K562 (cell line): ENCODE results near the gene MRPS24. TPM values are rescaled to one million over a fixed set of nuclear protein-coding genes. Genes with fewer than 3 reads are reported as not detected.

Experiments
- CBFB ChIP-seq: sonication (generic); formaldehyde crosslinking; IDR thresholded peaks from 2 replicates; pipeline ENCODE4 v1.4.0; 2020; ENCODE audit warnings: mild to moderate bottlenecking, missing genetic modification reagents
- DPF2 ChIP-seq: fragments of 450-650 bp; IDR thresholded peaks from 2 replicates; pipeline ENCODE4 v1.6.1; 2016
- ETS2 ChIP-seq: IDR thresholded peaks from 2 replicates; pipeline ENCODE4 v1.6.1; 2016; ENCODE audit warnings: borderline replicate concordance, missing genetic modification characterization, mild to moderate bottlenecking, moderate library complexity, missing compliant biosample characterization; ENCODE audit not compliant: poor library complexity, severe bottlenecking
- FOXM1 ChIP-seq, 2 experiments: fragments of 450-650 bp in 1 of 2; sonication (generic) in 1 of 2; formaldehyde crosslinking in 1 of 2; IDR thresholded peaks; 2 replicates each; pipeline versions ENCODE4 v1.6.1 to v1.9.0; 2017 to 2022; ENCODE audit warnings: low read depth in 2 of 2, mild to moderate bottlenecking in 2 of 2, missing genetic modification reagents in 1 of 2, moderate library complexity in 1 of 2
- HDAC1 ChIP-seq, 2 experiments: fragments of 450-650 bp; IDR thresholded peaks; 2 replicates each; pipeline ENCODE4 v1.6.1; 2016 to 2017; ENCODE audit warnings: inconsistent platforms in 1 of 2, mild to moderate bottlenecking in 1 of 2, moderate library complexity in 1 of 2
- JUND ChIP-seq, 2 experiments: IDR thresholded peaks; 2 replicates in 1 of 2; 3 replicates in 1 of 2; pipeline ENCODE4 v1.6.1; 2011; ENCODE audit warnings: borderline replicate concordance in 2 of 2, low read depth in 2 of 2, low read length in 2 of 2, improper control_type of control experiment in 1 of 2, missing biosample characterization in 1 of 2, missing genetic modification characterization in 1 of 2, missing genetic modification reagents in 1 of 2
- MCM2 ChIP-seq: fragments of 450-650 bp; IDR thresholded peaks from 2 replicates; pipeline ENCODE4 v1.6.1; 2017; ENCODE audit warnings: low read depth, mild to moderate bottlenecking
- MTA3 ChIP-seq: fragments of 450-650 bp; formaldehyde crosslinking; IDR thresholded peaks from 2 replicates; pipeline ENCODE4 v1.6.1; 2017; ENCODE audit warnings: mild to moderate bottlenecking, borderline replicate concordance
- NFATC3 ChIP-seq: fragments of 450-650 bp; IDR thresholded peaks from 2 replicates; pipeline ENCODE4 v1.6.1; 2017; ENCODE audit warnings: mild to moderate bottlenecking
- SIN3A ChIP-seq, 2 experiments: fragments of 150-350 bp in 1 of 2; IDR thresholded peaks; 2 replicates each; pipeline ENCODE4 v1.6.1; 2011 to 2016; ENCODE audit warnings: borderline replicate concordance in 2 of 2, low read depth in 2 of 2, low read length in 2 of 2, mild to moderate bottlenecking in 2 of 2, moderate library complexity in 2 of 2; ENCODE audit not compliant: control insufficient read depth in 1 of 2
- SLC30A9 ChIP-seq: fragments of 250-450 bp; sonication (Bioruptor Pico); IDR thresholded peaks from 2 replicates; pipeline ENCODE4 v1.8.0; 2022; ENCODE audit warnings: mild to moderate bottlenecking, moderate library complexity
- TEAD2 ChIP-seq: fragments of 450-650 bp; IDR thresholded peaks from 2 replicates; pipeline ENCODE4 v1.6.1; 2016; ENCODE audit warnings: missing genetic modification characterization, control low read depth, missing compliant biosample characterization
- ZC3H8 ChIP-seq: fragments of 450-650 bp; IDR thresholded peaks from 2 replicates; pipeline ENCODE4 v1.6.1; 2017
- ZNF79 ChIP-seq: fragments of 250-450 bp; sonication (Bioruptor Pico); IDR thresholded peaks from 2 replicates; pipeline ENCODE4 v1.4.0; 2020; ENCODE audit warnings: low read depth, mild to moderate bottlenecking, moderate library complexity
- ZNF830 ChIP-seq: fragments of 250-450 bp; sonication (Bioruptor Pico); IDR thresholded peaks from 2 replicates; pipeline ENCODE4 v1.5.0; 2021; ENCODE audit warnings: mild to moderate bottlenecking
- ZSCAN32 ChIP-seq: fragments of 450-650 bp; formaldehyde crosslinking; IDR thresholded peaks from 2 replicates; pipeline ENCODE4 v1.4.0; 2020; ENCODE audit warnings: mild to moderate bottlenecking, moderate library complexity
- polyA plus RNA-seq, 8 experiments: library from polyadenylated mRNA; depleted of rRNA in 4 of 8; stranded (reverse) in 5 of 8; unstranded in 3 of 8; fragments of >200 nt; fragmentation: Nextera tagmentation in 2 of 8; fragmentation: Illumina TruSeq in 1 of 8; extraction: Ambion mirVana in 2 of 8; extraction: Trizol in 1 of 8; gene quantifications; 2 replicates each; pipeline versions ENCODE4 v1.2.1 to v1.2.3, GENCODE V29; 2011 to 2014; ENCODE audit warnings: inconsistent platforms in 1 of 8, missing spikeins in 1 of 8
- total RNA-seq, 7 experiments: library from RNA; depleted of rRNA in 6 of 7; stranded (reverse); fragments of >200 nt in 6 of 7; fragmentation: Illumina TruSeq in 2 of 7; extraction: Trizol in 2 of 7; gene quantifications; 2 replicates each; pipeline versions ENCODE4 v1.2.1 to v1.2.3, GENCODE V29; 2011 to 2021; ENCODE audit warnings: low replicate concordance in 1 of 7
- TF ChIP-seq, protein P1 (sequence below): fragments of 250-450 bp; sonication (Bioruptor Pico); IDR thresholded peaks from 2 replicates; pipeline ENCODE4 v1.4.0; 2020
- TF ChIP-seq, protein P2 (sequence below), 2 experiments: fragments of 450-650 bp; IDR thresholded peaks; 2 replicates each; pipeline ENCODE4 v1.6.1; 2016
- TF ChIP-seq, protein P3 (sequence below): sonication (generic); formaldehyde crosslinking; IDR thresholded peaks from 2 replicates; pipeline ENCODE4 v1.9.0; 2022; ENCODE audit warnings: mild to moderate bottlenecking, missing genetic modification reagents
- TF ChIP-seq, protein P4 (sequence below): IDR thresholded peaks from 3 replicates; pipeline ENCODE4 v1.6.1; 2011; ENCODE audit warnings: borderline replicate concordance, mild to moderate bottlenecking; ENCODE audit not compliant: insufficient read length, insufficient read depth
- TF ChIP-seq, protein P5 (sequence below): sonication (generic); formaldehyde crosslinking; IDR thresholded peaks from 2 replicates; pipeline ENCODE4 v1.8.1; 2023; ENCODE audit warnings: mild to moderate bottlenecking, missing genetic modification reagents

MRPS24 gene
- total and polyA plus RNA-seq, 9 of the 15 experiments (the other 6 are each of a cell fraction or from before 2014, with no cell fraction given): 51.4 to 214 (median 169) TPM

DNA sequence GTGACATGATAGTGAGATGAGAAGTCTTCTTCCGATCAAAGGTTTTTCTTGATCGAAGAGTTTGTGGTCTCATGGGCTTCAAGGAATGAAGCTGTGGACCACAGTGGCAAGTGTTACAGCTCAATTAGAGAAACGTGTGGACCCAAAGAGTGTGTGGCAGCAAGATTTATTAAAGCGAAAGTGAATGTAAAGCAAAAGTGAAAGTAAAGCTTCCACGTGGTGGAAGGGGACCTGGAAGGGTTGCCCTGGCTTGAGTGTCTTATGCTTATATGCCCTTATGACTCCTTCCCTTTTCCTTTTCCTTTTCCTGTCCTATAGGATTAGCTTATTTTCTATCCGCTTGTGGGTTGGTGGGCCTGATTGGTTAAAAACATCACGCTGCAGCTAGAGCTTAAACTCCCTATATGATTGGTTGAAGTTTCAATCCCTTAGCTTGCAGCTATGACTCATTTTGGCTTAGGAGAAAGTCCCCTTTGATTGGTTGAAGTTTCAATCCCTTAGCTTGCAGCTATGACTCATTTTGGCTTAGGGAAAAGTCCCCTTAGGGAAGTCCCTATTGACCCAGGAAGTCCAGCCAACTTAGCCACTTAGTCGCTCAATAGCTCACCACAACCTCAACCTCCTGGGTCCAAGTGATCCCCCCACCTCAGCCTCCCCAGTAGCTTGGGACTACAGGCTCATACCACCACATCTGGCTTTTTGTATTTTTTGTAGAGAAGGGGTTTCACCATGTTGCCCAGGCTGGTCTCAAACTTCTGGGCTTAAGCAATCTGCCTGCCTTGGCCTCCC, 34.7 kb downstream of the MRPS24 start (continued):
- TF ChIP-seq, protein P1, sequence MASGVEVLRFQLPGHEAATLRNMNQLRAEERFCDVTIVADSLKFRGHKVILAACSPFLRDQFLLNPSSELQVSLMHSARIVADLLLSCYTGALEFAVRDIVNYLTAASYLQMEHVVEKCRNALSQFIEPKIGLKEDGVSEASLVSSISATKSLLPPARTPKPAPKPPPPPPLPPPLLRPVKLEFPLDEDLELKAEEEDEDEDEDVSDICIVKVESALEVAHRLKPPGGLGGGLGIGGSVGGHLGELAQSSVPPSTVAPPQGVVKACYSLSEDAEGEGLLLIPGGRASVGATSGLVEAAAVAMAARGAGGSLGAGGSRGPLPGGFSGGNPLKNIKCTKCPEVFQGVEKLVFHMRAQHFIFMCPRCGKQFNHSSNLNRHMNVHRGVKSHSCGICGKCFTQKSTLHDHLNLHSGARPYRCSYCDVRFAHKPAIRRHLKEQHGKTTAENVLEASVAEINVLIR (CRISPR knock-in tag): no peak
- TF ChIP-seq NFATC3: no peak
- TF ChIP-seq FOXM1 (IDR thresholded peaks at IDR 0.05; ENCODE audit: low read depth): peak; percentile 73; the same call in 1 of the 2 replicates
- TF ChIP-seq FOXM1 (CRISPR knock-in tag; IDR thresholded peaks at IDR 0.05; ENCODE audit: low read depth): no peak
- TF ChIP-seq, protein P2, sequence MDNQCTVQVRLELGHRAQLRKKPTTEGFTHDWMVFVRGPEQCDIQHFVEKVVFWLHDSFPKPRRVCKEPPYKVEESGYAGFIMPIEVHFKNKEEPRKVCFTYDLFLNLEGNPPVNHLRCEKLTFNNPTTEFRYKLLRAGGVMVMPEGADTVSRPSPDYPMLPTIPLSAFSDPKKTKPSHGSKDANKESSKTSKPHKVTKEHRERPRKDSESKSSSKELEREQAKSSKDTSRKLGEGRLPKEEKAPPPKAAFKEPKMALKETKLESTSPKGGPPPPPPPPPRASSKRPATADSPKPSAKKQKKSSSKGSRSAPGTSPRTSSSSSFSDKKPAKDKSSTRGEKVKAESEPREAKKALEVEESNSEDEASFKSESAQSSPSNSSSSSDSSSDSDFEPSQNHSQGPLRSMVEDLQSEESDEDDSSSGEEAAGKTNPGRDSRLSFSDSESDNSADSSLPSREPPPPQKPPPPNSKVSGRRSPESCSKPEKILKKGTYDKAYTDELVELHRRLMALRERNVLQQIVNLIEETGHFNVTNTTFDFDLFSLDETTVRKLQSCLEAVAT (IDR thresholded peaks at IDR 0.05): no peak
- TF ChIP-seq JUND (IDR thresholded peaks at IDR 0.05; ENCODE audit: borderline replicate concordance, low read depth, low read length): peak; percentile 56; the same call in 1 of the 2 replicates
- TF ChIP-seq JUND (tag; IDR thresholded peaks at IDR 0.05; ENCODE audit: borderline replicate concordance, low read depth, low read length): peak; percentile 70; the same call in 2 of the 3 replicates
- TF ChIP-seq SLC30A9 (CRISPR knock-in tag): no peak
- TF ChIP-seq, protein P3, sequence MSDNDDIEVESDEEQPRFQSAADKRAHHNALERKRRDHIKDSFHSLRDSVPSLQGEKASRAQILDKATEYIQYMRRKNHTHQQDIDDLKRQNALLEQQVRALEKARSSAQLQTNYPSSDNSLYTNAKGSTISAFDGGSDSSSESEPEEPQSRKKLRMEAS (CRISPR knock-in tag): peak; percentile 43; the same call in 1 of the 2 replicates
- TF ChIP-seq, protein P4, sequence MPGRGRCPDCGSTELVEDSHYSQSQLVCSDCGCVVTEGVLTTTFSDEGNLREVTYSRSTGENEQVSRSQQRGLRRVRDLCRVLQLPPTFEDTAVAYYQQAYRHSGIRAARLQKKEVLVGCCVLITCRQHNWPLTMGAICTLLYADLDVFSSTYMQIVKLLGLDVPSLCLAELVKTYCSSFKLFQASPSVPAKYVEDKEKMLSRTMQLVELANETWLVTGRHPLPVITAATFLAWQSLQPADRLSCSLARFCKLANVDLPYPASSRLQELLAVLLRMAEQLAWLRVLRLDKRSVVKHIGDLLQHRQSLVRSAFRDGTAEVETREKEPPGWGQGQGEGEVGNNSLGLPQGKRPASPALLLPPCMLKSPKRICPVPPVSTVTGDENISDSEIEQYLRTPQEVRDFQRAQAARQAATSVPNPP: no peak
- no peak for TF ChIP-seq ZC3H8
- no peak for TF ChIP-seq ZSCAN32 (CRISPR knock-in tag)
- no peak for TF ChIP-seq CBFB
- no peak for TF ChIP-seq ZNF79 (CRISPR knock-in tag)
- TF ChIP-seq DPF2: 0 out of 2 replicates have a peak, but pooled peaks have one; percentile 19
- TF ChIP-seq MCM2: no peak
- TF ChIP-seq, protein P5, sequence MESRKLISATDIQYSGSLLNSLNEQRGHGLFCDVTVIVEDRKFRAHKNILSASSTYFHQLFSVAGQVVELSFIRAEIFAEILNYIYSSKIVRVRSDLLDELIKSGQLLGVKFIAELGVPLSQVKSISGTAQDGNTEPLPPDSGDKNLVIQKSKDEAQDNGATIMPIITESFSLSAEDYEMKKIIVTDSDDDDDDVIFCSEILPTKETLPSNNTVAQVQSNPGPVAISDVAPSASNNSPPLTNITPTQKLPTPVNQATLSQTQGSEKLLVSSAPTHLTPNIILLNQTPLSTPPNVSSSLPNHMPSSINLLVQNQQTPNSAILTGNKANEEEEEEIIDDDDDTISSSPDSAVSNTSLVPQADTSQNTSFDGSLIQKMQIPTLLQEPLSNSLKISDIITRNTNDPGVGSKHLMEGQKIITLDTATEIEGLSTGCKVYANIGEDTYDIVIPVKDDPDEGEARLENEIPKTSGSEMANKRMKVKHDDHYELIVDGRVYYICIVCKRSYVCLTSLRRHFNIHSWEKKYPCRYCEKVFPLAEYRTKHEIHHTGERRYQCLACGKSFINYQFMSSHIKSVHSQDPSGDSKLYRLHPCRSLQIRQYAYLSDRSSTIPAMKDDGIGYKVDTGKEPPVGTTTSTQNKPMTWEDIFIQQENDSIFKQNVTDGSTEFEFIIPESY (CRISPR knock-in tag): no peak
- peak; percentile 21 to 39; a peak in 1 of 4 replicates for TF ChIP-seq SIN3A (IDR thresholded peaks at IDR 0.05; ENCODE audit: borderline replicate concordance in 2 of 2, control insufficient read depth in 1 of 2, low read depth in 2 of 2, low read length in 2 of 2)
- TF ChIP-seq HDAC1 (IDR thresholded peaks at IDR 0.05): peak in 1 of 2 experiments; percentile 73; a peak in 2 of 4 replicates
- no peak for TF ChIP-seq ZNF830 (CRISPR knock-in tag)
- no peak for TF ChIP-seq MTA3
- no peak for TF ChIP-seq TEAD2 (tag)
- no peak for TF ChIP-seq ETS2 (tag)
